ENCODE measurements around the gene TRMT61A. TPM values are rescaled to one million over a fixed set of nuclear protein-coding genes. Genes with fewer than 3 reads are reported as not detected.

TRMT61A gene
- total and polyA plus RNA-seq, 5 donors = 4.8 to 6.9 (median 6.2) TPM

DNA sequence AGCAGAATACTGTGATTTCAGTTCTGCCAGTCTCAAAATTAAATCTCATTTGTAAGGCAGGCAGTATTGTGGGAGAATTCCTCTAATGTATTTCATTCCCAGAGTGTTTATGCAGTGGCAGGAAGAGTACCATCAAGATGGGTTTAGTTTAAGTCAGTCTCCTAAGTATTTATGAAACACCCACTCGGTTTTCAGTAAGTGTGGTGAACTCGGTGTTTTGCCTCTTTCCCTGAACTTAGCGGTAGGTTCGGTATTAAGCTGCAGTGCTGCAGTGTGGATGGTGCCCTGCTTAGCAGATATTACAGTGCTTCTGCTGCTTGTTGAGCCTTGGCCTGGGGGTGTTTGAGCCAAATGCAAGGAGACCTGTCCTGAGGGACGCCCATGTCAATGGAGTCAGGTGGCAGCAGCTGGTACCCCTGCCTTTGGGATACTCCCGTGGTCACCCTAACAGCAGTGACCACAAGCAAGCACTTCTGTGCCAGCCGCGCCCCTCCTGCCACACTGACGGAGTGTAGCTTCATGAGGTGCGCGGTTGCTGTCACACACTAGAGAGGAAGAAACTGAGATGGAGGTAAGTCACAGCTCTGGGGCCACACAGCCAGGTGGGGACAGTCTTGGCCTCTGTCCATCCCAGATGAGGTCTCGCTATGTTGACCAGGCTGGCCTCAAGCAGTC lies 49.5 kb downstream of the TRMT61A start:
- Histone ChIP-seq H3K9me3 (ENCODE audit: control insufficient read depth, low read length) (no peaks in the 10 kb centered on the region), H3K4me1 (ENCODE audit: control insufficient read depth, insufficient read depth, low read length) (no peaks in the 10 kb centered on the region), H3K4me3 (ENCODE audit: low read length) (no peak overlapping the region), H3K27me3 (ENCODE audit: control insufficient read depth, insufficient read depth) (no peaks in the 10 kb centered on the region), H3K27ac (ENCODE audit: low read length) (no peak overlapping the region)
- DNase-seq = no peak
- ATAC-seq = no peak
- intact Hi-C loops (cut with DNase I) = loop anchor here in 1 of 4 donors (10.0 kb wide), 1 partner anchor 116 kb away; no protein-coding TSS in a partner anchor
- 91% methylated on average over 12 of the region's 12 CpGs for WGBS

GRCh38 chr14:103581206-103581605 lies 52.2 kb downstream of the TRMT61A start:
- H3K4me3 ChIP-seq (ENCODE audit: low read length) = no peak overlapping the region
- H3K27ac ChIP-seq (ENCODE audit: low read length) = no peak overlapping the region
- intact Hi-C loops (cut with DNase I) = no loop called here
- H3K4me1 ChIP-seq (ENCODE audit: control insufficient read depth, insufficient read depth, low read length) = no peaks in the 10 kb centered on the region
- WGBS = 89% methylated on average over 11 of the region's 11 CpGs
- ATAC-seq (no peak), DNase-seq (no peak)
- no peaks in the 10 kb centered on the region for H3K9me3 ChIP-seq (ENCODE audit: control insufficient read depth, low read length)
- H3K27me3 ChIP-seq (ENCODE audit: control insufficient read depth, insufficient read depth) = no peaks in the 10 kb centered on the region

DNA sequence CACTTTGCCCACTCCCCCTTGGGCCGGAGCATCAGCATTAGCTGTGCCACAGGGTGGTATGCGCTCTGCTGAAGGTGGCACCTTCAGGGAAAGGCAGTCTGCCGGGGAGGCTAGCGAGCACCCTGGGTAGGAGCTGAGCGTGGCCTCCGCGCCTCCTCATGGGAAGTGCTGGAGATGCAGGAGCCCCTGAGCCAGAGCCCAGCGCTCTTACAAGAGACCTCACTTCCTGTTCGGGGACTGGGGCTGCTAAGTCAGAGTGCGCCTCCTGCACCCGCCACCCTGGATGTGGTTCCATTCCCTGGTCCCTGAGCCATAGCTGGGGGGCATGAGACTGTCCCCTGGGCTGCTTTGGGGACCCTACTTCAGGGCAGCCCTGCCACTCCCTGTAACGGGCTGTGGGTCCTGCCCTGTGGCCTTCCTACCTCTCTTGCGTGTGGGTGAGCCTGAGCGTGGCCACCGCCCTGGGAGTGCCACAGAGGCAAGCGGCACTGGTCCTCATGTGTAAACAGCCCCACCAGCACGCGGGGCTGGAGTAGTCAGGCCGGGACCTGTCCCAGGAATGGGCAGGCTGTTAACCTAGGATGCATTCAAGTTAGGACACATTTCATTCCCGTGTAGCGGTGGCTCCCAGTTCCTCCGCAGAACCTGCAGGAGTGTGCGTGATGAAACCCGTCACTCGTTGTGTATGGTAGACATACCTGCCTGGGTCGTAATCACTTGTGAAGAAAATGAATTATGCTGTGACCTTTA lies 53.1 kb downstream of the TRMT61A start:
- DNase-seq (no peak), ATAC-seq (peak; percentile 38 to 47)
- Histone ChIP-seq H3K9me3 (ENCODE audit: control insufficient read depth, low read length) (no peaks in the 10 kb centered on the region), H3K27ac (ENCODE audit: low read length) (no peak overlapping the region), H3K4me3 (ENCODE audit: low read length) (no peak overlapping the region), H3K4me1 (ENCODE audit: control insufficient read depth, insufficient read depth, low read length) (no peaks in the 10 kb centered on the region), H3K27me3 (ENCODE audit: control insufficient read depth, insufficient read depth) (no peaks in the 10 kb centered on the region)
- intact Hi-C loops (cut with DNase I) = no loop called here
- WGBS = 92% methylated on average over 26 of the region's 26 CpGs

DNA sequence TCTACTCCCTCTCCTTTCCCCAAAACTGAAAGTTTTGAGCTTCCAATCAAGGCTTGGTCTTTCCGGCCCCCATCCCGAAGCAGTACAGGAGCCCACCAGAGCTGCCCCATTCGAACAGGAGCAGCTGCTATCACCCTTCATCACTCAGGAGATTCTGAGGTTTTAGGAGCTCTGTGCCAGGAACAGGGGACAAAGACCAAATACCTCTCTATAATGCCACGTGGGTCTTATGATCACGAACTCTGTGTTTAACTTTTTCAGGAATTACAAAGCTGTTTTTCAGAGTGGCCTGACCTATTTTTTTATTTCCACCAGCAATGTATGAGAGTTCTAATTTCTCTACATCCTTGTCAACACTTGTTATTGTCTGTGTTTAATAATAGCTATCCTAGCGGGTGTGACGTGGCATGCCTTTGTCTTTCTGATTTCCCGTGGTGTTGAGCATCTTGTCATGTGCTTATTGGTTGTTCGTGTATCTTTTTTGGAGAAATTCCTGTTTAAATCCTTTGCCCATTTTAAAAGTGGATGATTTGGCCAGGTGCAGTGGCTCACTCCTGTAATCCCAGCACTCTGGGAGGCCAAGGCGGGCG lies 55.4 kb downstream of the TRMT61A start:
- H3K27ac ChIP-seq (ENCODE audit: low read length) = no peak overlapping the region
- H3K4me3 ChIP-seq (ENCODE audit: low read length) = no peak overlapping the region
- ATAC-seq (no peak), DNase-seq (no peak)
- WGBS = 76% methylated on average over 11 of the region's 11 CpGs
- intact Hi-C loops (cut with DNase I) = no loop called here
- H3K9me3 ChIP-seq (ENCODE audit: control insufficient read depth, low read length) = no peaks in the 10 kb centered on the region
- H3K27me3 ChIP-seq (ENCODE audit: control insufficient read depth, insufficient read depth) = no peaks in the 10 kb centered on the region
- no peaks in the 10 kb centered on the region for H3K4me1 ChIP-seq (ENCODE audit: control insufficient read depth, insufficient read depth, low read length)

Other genes starting within 250 kb of the TRMT61A start
- 100 to 1,000 TPM; 224 to 275 (median 253) TPM for gene EIF5, start 195.0 kb upstream of the TRMT61A start, total RNA-seq
- 77.4 TPM for gene EIF5, start 195.0 kb upstream of the TRMT61A start, polyA plus RNA-seq
- gene MARK3, start 143.8 kb upstream of the TRMT61A start, total RNA-seq = 100 to 1,000 TPM in 1 of 4 donors, 10 to 100 TPM in 3; 85.6 to 105 (median 96.0) TPM
- gene MARK3, start 143.8 kb upstream of the TRMT61A start, polyA plus RNA-seq = 79.4 TPM
- gene CKB, start 6.4 kb upstream of the TRMT61A start, total RNA-seq = 100 to 1,000 TPM; 478 to 697 (median 542) TPM
- 843 TPM for gene CKB, start 6.4 kb upstream of the TRMT61A start, polyA plus RNA-seq
- gene BAG5, start 33.5 kb downstream of the TRMT61A start, total RNA-seq = 10 to 100 TPM; 18.9 to 23.6 (median 19.5) TPM
- gene BAG5, start 33.5 kb downstream of the TRMT61A start, polyA plus RNA-seq = 7.7 TPM
- gene COA8, start 33.8 kb downstream of the TRMT61A start, total RNA-seq = 10 to 100 TPM; 33.8 to 43.5 (median 41.7) TPM
- 60.8 TPM for gene COA8, start 33.8 kb downstream of the TRMT61A start, polyA plus RNA-seq
- gene KLC1, start 100.0 kb downstream of the TRMT61A start, total RNA-seq = 100 to 1,000 TPM; 110 to 137 (median 129) TPM
- gene KLC1, start 100.0 kb downstream of the TRMT61A start, polyA plus RNA-seq = 112 TPM
- 1 to 10 TPM; 2.1 to 5.6 (median 2.4) TPM for gene XRCC3, start 186.3 kb downstream of the TRMT61A start, total RNA-seq
- 2.2 TPM for gene XRCC3, start 186.3 kb downstream of the TRMT61A start, polyA plus RNA-seq
- gene ZFYVE21, start 186.6 kb downstream of the TRMT61A start, total RNA-seq = 10 to 100 TPM; 42.0 to 61.0 (median 52.4) TPM
- gene ZFYVE21, start 186.6 kb downstream of the TRMT61A start, polyA plus RNA-seq = 66.8 TPM

Data from right cardiac atrium (tissue), 5 donors.